Natural killer cell (primary cell): ENCODE measurements around the gene NKD1. TPM values are rescaled to one million over a fixed set of nuclear protein-coding genes. Genes with fewer than 3 reads are reported as not detected.

Experiments
- ATAC-seq, 3 donors: fragments of 150-1000 bp in 2 of 3; fragments of 200-7000 bp in 1 of 3; cut with Tn5 transposase; 1 replicate in 1 of 3; 2 replicates in 2 of 3; pipeline ENCODE4 v1.10.0; 2021; ENCODE audit warnings: mild to moderate bottlenecking in 2 of 3, moderate library complexity in 2 of 3
- DNase-seq, 2 donors: peaks; one replicate each; pipeline versions ENCODE4 v3.0.0 to v3.0.0-alpha.2; 2013 to 2021; ENCODE audit warnings: mixed read lengths in 1 of 2
- H3K27ac ChIP-seq: one replicate; pipeline ENCODE4 v1.5.1; 2013; ENCODE audit warnings: mild to moderate bottlenecking, low read length
- H3K27me3 ChIP-seq: one replicate; pipeline ENCODE4 v1.6.1; 2013; ENCODE audit warnings: low read length; ENCODE audit not compliant: control insufficient read depth, insufficient read depth
- H3K36me3 ChIP-seq: one replicate; pipeline ENCODE4 v1.6.1; 2013; ENCODE audit warnings: low read length; ENCODE audit not compliant: control insufficient read depth, insufficient read depth
- H3K4me1 ChIP-seq: one replicate; pipeline ENCODE4 v1.6.1; 2013; ENCODE audit warnings: low read length; ENCODE audit not compliant: control insufficient read depth, insufficient read depth
- H3K4me3 ChIP-seq: one replicate; pipeline ENCODE4 v1.5.1; 2013; ENCODE audit warnings: low read length
- H3K9me3 ChIP-seq: one replicate; pipeline ENCODE4 v1.6.1; 2013; ENCODE audit warnings: low read length; ENCODE audit not compliant: control insufficient read depth, insufficient read depth
- H3K27ac Mint-ChIP-seq, 2 donors: one replicate each; pipeline ENCODE4 v1.8.0; 2022; ENCODE audit warnings: mild to moderate bottlenecking in 2 of 2, mixed read lengths in 2 of 2, moderate library complexity in 1 of 2
- H3K27me3 Mint-ChIP-seq, 2 donors: one replicate each; pipeline ENCODE4 v1.8.0; 2022; ENCODE audit warnings: low read depth in 2 of 2, mixed read lengths in 2 of 2
- H3K36me3 Mint-ChIP-seq: one replicate; pipeline ENCODE4 v1.8.0; 2022; ENCODE audit warnings: mixed read lengths
- H3K4me1 Mint-ChIP-seq, 2 donors: one replicate each; pipeline ENCODE4 v1.8.0; 2022; ENCODE audit warnings: mixed read lengths in 2 of 2
- H3K4me3 Mint-ChIP-seq: one replicate; pipeline ENCODE4 v1.8.0; 2022; ENCODE audit warnings: mild to moderate bottlenecking, moderate library complexity, mixed read lengths
- H3K9me3 Mint-ChIP-seq, 2 donors: one replicate each; pipeline ENCODE4 v1.8.0; 2022; ENCODE audit warnings: mixed read lengths in 2 of 2
- WGBS: methylation state at CpG from one replicate; pipeline ENCODE4 v1.1.7; 2013; ENCODE audit warnings: missing lambda C conversion rate; ENCODE audit not compliant: insufficient coverage; 5-methylcytosine and 5-hydroxymethylcytosine counted together
- intact Hi-C: fragments of 100-400 bp; cut with micrococcal nuclease; formaldehyde crosslinking; loops from one replicate; pipeline ENCODE4 v1.14.2; 2022
- total RNA-seq, 4 donors: library from RNA; stranded (reverse); fragments of 120-200 nt in 1 of 4; gene quantifications; one replicate each; pipeline versions ENCODE4 v1.2.3 to v1.2.4, GENCODE V29; 2013 to 2022
- TF ChIP-seq, protein P1 (sequence below): fragments of 200-600 bp; IDR thresholded peaks from one replicate; pipeline ENCODE4 v1.8.0; 2022; ENCODE audit warnings: antibody characterized with exemption

NKD1 gene
- total RNA-seq, 3 donors from 2014 or later (not counting 1 experiment from before 2014, with no cell fraction given) = 0.75 to 1.5 (median 1.0) TPM

DNA sequence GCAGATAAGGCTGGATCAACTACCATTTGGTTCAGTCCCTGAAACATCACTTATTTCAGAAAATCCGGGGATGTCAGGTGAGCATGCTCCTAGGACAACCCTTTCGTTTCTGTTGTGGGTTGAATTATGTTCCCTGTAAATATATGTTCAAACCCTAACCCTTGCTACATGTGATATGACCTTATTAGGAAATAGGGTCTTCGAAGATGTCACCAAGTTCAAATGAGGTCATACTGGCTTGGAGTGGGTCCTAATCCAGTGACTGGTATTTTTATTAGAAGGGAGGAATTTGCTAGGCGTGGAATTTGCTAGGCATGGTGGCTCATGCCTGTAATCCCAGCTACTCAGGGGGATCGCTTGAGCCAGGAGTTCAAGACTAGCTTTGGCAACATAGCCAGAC, 111.6 kb downstream of the NKD1 start:
- Mint-ChIP-seq H3K27ac (no peak overlapping the region), H3K9me3 (no peaks in the 10 kb centered on the region), H3K36me3 (no peaks in the 10 kb centered on the region), H3K27me3 (no peaks in the 10 kb centered on the region), H3K4me3 (no peak overlapping the region), H3K4me1 (peaks cover 2 to 6% of the 10 kb centered on the region in 2 donors)
- Histone ChIP-seq H3K4me3 (no peak overlapping the region), H3K36me3 (no peaks in the 10 kb centered on the region), H3K9me3 (no peaks in the 10 kb centered on the region), H3K27me3 (no peaks in the 10 kb centered on the region), H3K4me1 (peaks cover 2% of the 10 kb centered on the region), H3K27ac (no peak overlapping the region)
- intact Hi-C loops = no loop called here
- ATAC-seq = no peak
- TF ChIP-seq, protein P1, sequence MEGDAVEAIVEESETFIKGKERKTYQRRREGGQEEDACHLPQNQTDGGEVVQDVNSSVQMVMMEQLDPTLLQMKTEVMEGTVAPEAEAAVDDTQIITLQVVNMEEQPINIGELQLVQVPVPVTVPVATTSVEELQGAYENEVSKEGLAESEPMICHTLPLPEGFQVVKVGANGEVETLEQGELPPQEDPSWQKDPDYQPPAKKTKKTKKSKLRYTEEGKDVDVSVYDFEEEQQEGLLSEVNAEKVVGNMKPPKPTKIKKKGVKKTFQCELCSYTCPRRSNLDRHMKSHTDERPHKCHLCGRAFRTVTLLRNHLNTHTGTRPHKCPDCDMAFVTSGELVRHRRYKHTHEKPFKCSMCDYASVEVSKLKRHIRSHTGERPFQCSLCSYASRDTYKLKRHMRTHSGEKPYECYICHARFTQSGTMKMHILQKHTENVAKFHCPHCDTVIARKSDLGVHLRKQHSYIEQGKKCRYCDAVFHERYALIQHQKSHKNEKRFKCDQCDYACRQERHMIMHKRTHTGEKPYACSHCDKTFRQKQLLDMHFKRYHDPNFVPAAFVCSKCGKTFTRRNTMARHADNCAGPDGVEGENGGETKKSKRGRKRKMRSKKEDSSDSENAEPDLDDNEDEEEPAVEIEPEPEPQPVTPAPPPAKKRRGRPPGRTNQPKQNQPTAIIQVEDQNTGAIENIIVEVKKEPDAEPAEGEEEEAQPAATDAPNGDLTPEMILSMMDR = no peak
- WGBS = 88% methylated on average over 4 of the region's 5 CpGs
- DNase-seq = no peak

GRCh38 chr16:50662306-50662940, 114.2 kb downstream of the NKD1 start:
- Mint-ChIP-seq H3K27ac (no peak overlapping the region), H3K4me3 (no peak overlapping the region), H3K4me1 (peaks cover 22 to 24% of the 10 kb centered on the region in 2 donors), H3K27me3 (no peaks in the 10 kb centered on the region), H3K9me3 (no peaks in the 10 kb centered on the region), H3K36me3 (no peaks in the 10 kb centered on the region)
- Histone ChIP-seq H3K36me3 (no peaks in the 10 kb centered on the region), H3K9me3 (no peaks in the 10 kb centered on the region), H3K4me3 (no peak overlapping the region), H3K4me1 (peaks cover 23% of the 10 kb centered on the region), H3K27ac (no peak overlapping the region), H3K27me3 (no peaks in the 10 kb centered on the region)
- ATAC-seq (no peak), DNase-seq (no peak)
- WGBS = 98% methylated on average over 8 of the region's 10 CpGs
- intact Hi-C loops = no loop called here
- TF ChIP-seq, protein P1 = no peak

DNA sequence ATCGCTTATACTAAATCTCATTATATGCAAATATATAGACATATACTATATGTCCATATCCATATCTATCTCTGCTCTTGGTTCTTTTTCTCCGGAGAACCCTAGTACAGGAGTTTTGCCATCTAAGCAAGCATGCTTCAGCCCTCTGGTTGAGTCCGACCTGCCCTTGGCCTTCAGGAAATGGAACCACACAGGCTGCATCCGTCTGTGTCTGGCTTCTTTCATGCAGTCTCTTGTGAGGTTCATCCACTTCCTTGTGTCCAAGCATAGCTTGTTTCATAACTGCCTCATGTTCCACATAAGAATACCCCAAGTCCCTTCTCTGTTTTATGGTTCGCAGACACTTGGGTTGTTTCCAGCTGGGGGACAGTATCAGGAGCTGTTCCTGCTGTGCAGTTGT, 116.1 kb downstream of the NKD1 start:
- TF ChIP-seq, protein P1 = no peak
- Mint-ChIP-seq H3K27ac (peak overlapping the region in 1 of 2 donors; percentile 93), H3K4me1 (peaks cover 23 to 30% of the 10 kb centered on the region in 2 donors), H3K36me3 (no peaks in the 10 kb centered on the region), H3K9me3 (no peaks in the 10 kb centered on the region), H3K27me3 (no peaks in the 10 kb centered on the region), H3K4me3 (no peak overlapping the region)
- no peak for DNase-seq
- WGBS = 92% methylated on average over 4 of the region's 5 CpGs
- Histone ChIP-seq H3K4me1 (peaks cover 29% of the 10 kb centered on the region), H3K9me3 (no peaks in the 10 kb centered on the region), H3K27ac (no peak overlapping the region), H3K36me3 (peaks cover 7% of the 10 kb centered on the region), H3K4me3 (no peak overlapping the region), H3K27me3 (no peaks in the 10 kb centered on the region)
- ATAC-seq = no peak
- intact Hi-C loops = no loop called here
